GM19035 (cell line): ENCODE results near the gene HNRNPA2B1.
"Not testable (repeated sequence)": the region's sequence is repeated elsewhere in the genome, so short reads cannot be mapped to it uniquely, and the experiment has no call there.

Experiments
- ATAC-seq: cut with Tn5 transposase; IDR thresholded peaks from one replicate; pipeline ENCODE4 v1.9.1; 2021; ENCODE audit not compliant: unreplicated experiment

HNRNPA2B1 gene

DNA sequence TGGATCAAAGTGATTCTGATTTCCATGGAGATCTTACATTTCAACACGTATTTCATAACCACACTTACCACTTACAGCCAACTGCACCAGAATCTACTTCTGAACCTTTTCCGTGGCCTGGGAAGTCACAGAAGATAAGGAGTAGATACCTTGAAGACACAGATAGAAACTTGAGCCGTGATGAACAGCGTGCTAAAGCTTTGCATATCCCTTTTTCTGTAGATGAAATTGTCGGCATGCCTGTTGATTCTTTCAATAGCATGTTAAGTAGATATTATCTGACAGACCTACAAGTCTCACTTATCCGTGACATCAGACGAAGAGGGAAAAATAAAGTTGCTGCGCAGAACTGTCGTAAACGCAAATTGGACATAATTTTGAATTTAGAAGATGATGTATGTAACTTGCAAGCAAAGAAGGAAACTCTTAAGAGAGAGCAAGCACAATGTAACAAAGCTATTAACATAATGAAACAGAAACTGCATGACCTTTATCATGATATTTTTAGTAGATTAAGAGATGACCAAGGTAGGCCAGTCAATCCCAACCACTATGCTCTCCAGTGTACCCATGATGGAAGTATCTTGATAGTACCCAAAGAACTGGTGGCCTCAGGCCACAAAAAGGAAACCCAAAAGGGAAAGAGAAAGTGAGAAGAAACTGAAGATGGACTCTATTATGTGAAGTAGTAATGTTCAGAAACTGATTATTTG, 15.3 kb downstream of the HNRNPA2B1 start:
- peak; percentile 44 for ATAC-seq

DNA sequence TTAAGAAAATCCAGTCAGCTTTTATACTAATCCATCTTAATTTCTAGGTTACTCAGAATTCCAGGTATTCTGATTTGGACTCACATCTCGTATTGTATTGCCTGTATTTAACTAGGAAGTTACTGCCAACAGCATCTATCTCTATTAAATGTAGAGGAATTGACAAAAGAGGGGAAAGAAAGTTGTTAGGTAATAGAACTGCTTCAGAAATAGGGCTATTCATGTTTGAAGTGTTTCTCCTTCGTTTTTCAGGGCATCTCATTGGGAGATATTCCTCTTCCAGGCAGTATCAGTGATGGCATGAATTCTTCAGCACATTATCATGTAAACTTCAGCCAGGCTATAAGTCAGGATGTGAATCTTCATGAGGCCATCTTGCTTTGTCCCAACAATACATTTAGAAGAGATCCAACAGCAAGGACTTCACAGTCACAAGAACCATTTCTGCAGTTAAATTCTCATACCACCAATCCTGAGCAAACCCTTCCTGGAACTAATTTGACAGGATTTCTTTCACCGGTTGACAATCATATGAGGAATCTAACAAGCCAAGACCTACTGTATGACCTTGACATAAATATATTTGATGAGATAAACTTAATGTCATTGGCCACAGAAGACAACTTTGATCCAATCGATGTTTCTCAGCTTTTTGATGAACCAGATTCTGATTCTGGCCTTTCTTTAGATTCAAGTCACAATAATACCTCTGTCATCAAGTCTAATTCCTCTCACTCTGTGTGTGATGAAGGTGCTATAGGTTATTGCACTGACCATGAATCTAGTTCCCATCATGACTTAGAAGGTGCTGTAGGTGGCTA, 16.1 kb downstream of the HNRNPA2B1 start:
- ATAC-seq: not testable (repeated sequence)

DNA sequence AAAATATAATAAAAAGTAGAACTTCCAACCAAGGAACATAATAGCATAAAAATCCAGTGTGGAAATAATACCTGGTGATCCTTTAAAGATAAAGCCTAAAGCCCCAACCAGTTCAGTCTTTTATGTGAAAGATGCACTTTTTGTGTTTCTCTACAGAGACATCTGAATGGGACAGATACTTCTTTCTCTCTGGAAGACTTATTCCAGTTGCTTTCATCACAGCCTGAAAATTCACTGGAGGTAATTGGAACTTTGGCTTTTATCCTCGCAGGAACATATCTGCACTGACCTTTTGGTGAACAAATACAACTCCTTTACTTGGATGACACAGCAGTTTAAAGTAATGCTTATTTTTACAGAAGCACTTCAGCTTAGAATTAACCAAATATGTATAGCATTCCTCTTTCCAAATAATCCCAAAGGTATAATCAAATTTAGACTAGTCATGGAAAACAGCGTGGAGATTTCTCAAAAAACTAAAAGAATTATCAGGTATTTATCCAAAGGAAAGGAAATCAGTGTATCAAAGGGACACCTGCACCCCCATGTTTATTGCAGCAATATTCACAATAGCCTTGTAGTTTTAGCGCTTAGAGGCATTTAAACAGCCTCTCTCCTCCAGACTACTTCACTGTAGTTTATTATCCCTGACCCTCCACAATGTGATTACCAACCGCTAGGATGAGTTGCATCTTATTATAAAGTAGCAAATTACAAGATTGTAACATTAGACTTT, 16.8 kb downstream of the HNRNPA2B1 start:
- ATAC-seq: no peak

DNA sequence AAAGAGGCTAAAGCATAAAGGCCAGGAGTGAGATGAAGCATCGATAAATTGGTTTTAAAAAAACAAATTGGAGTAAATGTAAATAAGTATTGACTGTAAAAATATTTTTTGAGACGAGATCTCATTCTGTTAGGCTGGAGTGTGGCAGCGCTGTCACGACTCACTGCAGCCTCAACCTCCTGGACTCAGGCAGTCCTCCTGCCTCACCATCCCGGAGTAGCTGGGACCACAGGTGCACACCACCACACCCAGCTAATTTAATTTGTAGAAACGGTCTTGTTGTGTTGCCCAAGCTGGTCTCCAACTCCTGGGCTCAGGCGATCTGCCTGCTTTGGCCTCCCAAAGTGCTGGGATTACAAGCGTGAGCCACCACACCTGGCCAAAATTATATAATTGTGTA, 17.8 kb downstream of the HNRNPA2B1 start:
- no peak for ATAC-seq

DNA sequence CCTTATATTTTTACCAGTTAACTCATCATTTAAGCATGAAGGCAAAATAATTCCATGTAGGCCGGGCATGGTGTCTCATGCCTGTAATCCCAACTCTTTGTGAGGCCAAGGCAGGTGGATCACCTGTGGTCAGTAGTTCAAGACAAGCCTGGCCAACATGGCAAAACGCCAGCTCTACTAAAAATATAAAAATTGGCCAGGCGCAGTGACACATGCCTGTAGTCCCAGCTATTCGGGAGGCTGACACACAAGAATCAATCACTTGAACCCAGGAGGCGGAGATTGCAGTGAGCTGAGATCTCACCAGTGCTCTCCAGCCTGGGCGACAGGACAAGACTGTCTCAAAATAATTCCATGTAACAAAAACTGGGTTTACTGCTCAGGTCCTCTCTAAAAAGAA, 18.3 kb downstream of the HNRNPA2B1 start:
- no peak for ATAC-seq

DNA sequence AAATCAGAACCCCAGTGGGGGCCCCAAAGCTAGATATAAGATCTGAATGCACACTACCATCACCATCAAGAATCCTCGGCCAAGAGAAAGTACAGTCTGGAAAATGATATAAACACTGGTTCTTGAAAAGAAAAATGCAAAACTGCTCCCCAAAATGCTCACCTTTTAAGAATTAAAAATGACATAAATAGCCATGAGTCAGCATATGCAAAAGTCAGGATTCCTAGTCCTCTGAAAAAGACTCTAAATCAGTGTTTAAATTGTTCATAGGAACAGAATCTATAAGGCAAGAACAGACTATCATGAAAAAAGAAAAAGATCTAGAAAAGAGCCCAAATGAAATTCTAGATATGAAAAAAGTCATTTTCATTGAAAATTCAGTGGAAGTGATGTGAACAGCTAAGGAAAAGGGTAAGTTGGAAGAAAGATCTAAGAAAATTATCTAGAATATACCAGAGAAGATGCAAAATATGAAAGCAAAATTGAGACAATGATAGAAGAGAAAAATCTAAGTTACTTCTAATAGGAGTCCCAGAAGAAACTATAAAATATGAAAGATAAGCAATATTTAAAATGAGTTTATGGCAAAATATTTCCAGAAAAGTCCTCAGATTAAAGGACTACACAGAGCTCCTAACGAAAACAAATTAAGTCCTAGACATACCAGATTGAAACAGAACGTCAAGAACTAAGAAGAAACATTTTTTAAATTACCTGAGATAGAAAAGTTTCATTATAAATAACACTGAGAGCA, 18.9 kb downstream of the HNRNPA2B1 start:
- no peak for ATAC-seq

DNA sequence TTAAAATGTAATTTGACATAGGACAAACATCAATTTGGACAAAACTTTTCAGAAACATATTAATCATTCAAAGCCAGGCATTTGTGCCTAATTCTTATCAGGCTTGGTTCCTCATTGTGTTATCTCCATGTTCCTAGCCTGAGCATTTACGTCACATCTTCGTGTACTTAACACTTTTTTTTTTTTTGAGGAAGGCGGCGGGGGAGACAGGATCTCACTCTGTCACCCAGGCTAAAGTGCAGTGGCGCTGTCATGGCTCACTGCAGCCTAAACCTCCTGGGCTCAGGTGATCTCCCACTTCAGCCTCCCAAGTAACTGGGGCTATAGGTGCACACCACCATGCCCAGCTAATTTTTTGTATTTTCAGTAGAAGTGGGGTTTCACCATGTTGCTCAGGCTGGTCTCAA, 19.8 kb downstream of the HNRNPA2B1 start:
- ATAC-seq: no peak

DNA sequence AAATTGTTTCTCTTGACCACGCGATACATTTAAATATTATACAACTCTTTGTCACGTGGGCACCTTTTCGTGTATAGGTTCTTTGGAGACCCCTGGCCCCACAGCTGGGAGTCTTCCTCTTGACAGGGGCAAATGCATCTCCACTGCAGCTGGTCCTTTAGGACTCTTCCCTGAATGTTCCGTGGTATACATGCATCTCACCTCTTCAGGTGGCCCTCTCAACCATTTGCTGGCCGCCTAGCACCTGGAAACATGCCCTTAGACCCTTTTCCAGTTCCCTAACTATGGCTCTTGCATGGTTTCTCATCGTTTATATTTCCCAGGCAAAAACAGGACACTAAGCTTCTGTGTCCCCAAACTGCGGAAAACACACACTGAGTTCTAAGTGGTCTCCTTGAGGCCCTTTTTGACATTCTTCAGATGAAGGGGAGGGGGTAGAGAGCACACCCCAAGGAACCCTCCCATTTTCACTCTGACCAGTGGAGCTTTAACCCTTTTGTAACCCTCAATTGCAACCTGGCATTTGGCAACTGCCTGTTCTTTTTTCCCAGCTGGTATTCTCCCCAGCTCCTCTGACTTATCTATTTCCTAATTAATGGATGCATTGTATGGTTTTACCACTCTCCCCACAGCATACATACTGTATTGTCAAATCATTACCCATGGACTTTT, 20.6 kb downstream of the HNRNPA2B1 start:
- ATAC-seq: no peak

DNA sequence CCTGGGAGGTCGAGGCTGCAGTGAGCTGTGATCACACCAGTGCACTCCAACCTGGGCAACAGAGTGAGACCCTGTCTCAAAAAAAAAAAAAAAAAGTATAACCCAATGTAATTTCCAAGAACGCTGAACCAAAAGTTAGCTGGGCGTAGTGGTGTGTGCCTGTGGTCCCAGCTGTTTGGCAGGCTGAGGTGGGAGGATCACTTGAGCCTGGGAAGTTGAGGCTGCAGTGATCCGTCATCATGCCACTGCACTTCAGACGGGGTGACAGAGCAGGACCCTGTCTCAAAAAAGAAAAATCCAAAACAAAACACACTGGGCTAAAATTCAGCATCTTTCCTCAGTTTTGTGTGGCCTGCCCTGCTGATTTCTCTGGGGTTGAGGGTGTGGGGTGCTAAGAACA, 21.1 kb downstream of the HNRNPA2B1 start:
- ATAC-seq: no peak

DNA sequence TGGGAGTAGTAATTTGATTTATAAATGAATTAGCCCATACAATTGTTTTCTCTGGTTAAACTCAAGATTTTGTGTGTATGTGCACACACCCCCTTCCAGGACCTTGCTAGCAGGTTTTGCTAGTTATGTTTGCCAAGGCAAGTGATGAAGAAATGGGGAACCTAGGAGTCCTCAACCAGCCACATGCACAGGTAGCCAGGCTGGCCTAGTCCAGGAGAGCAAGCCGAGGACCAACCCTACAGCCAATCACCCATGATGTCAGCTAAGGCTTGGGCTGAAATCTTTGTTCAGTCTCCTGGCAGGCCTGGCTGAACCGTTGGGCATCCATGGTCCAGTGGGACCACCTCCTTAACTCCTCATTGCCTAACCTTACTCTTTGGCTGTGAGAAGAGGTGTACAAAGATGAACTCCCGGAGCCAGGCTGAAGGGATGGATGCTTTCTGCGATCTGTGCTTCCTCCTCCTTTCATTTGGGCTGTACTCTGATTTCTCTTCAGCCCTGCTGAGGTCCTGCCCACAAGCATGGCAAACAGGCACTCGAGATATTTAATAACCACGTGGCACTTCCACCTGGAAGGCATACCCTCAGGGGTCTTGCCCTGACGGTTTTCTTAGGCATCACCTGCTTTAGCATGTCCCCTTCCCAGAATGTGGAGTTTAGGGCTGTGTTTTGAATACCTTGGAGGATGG, 22.1 kb downstream of the HNRNPA2B1 start:
- ATAC-seq: no peak

DNA sequence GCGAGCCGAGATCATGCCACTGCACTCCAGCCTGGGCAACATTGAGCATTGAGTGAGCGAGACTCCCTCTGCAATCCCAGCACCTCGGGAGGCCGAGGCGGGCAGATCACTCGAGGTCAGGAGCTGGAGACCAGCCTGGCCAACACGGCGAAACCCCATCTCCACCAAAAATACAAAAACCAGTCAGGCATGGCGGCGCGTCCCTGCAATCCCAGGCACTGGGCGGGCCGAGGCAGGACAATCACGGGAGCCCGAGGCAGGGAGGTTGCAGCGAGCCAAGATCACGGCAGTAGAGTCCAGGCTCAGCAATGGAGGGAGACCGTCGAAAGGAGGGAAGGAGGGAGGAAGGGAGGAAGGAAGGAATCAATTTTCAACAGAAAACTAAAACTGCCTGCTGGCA, 23.3 kb downstream of the HNRNPA2B1 start:
- ATAC-seq: not testable (repeated sequence)

DNA sequence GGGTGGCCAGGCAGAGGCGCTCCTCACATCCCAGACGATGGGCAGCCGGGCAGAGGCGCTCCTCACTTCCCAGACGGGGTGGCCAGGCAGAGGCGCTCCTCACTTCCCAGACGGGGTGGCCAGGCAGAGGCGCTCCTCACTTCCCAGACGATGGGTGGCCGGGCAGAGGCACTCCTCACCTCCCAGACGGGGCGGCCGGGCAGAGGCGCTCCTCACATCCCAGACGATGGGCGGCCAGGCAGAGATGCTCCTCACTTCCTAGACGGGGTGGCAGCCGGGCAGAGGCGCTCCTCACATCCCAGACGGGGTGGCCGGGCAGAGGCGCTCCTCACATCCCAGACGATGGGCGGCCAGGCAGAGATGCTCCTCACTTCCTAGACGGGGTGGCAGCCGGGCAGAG, 23.9 kb downstream of the HNRNPA2B1 start:
- not testable (repeated sequence) for ATAC-seq

DNA sequence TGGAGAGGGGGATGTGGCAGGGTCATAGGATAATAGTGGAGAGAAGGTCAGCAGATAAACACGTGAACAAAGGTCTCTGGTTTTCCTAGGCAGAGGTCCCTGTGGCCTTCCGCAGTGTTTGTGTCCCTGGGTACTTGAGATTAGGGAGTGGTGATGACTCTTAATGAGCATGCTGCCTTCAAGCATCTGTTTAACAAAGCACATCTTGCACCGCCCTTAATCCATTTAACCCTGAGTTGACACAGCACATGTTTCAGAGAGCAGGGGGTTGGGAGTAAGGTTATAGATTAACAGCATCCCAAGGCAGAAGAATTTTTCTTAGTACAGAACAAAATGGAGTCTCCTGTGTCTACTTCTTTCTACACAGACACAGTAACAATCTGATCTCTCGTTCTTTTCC, 24.6 kb downstream of the HNRNPA2B1 start:
- not testable (repeated sequence) for ATAC-seq

DNA sequence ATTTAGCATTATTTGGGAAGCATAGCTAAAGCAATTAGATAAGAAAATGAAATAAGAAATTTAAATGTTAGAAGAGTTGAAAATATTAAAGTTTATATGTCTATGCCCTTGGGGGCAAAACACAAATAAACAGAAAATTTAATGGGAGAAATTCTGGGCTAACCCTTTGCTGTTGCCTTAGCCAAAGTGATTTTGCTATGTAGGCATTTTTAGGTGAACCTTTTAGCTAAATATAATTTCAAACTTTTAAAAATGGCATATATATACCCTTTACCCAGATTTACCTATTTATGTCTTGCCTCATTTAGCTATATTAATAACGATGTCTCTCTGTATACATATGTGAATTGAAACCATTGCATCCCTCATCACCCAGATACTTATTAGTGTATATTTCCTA, 28.5 kb downstream of the HNRNPA2B1 start:
- ATAC-seq: no peak

DNA sequence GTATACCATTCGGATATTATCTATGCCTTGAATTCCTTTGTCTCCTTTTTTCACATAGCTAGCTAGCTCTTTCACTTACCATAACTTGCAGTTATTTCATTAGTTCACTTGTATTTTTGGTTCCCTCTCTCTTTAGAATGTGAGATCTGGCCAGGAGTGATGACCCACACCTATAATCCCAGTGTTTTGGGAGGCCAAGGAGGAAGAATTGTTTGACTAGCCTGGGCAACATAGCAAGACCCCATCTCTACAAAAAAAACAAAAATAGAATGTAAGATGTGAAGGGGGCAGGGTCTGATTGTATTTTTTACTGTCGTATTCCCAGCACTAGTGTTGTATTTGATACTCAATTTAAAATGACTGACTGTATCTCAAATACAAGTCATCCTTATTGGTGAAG, 28.9 kb downstream of the HNRNPA2B1 start:
- ATAC-seq: no peak

DNA sequence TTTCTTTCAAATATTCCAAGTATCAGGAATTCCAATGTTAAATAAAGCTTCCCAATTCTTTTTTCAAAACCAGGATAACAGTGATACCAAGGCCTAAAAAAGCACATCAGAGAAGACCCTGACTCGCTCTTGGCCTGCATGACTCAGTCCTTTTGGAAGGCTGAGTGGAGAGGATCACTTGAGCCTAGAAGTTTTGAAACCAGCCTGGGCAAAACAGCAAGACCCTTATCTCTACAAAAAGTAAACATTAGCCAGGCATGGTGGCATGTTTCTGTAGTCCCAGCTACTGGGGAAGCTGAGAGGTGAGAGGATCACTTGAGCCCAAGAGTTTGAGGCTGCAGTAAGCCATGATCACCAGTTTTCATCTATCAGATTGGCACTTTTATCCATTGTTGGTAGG, 29.9 kb downstream of the HNRNPA2B1 start:
- no peak for ATAC-seq

DNA sequence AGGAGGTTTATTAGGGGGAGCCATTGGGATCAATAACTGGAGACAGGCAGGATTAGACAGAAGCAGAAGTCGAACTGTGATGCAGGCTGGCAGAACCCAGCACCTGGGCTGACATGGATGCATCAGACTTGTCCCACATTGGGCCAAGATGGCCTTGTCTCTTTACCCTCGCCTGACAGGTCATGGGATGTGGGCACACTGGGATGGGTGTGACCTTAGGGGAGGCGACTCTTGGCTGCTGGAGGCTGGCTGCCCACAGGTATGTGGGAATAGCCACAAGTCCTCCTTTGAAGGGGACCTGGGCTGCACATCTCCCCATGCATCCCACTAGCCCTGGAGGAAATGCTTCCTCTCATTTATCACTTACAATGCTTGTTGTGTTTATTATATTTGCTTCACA, 31.3 kb downstream of the HNRNPA2B1 start:
- no peak for ATAC-seq

DNA sequence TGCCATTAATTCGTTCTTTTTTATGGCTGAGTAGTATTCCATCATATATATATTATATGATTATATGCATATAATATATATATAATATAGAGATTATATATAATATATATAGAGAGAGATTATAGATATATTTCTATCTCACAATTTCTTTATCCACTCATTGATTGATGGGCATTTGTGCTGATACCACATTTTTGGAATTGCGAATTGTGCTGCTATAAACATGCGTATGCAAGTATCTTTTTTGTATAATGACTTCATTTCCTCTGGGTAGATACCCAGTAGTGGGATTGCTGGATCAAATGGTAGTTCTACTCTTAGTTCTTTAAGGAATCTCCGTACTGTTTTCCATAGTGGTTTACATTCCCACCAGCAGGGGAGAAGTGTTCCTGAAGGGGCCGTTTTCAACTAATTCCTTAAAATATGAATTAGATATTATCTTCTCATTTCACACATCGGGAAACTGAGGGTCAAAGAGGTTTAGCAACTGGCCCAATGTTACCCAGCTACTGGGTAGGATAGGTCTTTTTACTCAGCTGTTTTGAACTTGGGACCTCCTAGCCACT, 32.0 kb downstream of the HNRNPA2B1 start:
- no peak for ATAC-seq

DNA sequence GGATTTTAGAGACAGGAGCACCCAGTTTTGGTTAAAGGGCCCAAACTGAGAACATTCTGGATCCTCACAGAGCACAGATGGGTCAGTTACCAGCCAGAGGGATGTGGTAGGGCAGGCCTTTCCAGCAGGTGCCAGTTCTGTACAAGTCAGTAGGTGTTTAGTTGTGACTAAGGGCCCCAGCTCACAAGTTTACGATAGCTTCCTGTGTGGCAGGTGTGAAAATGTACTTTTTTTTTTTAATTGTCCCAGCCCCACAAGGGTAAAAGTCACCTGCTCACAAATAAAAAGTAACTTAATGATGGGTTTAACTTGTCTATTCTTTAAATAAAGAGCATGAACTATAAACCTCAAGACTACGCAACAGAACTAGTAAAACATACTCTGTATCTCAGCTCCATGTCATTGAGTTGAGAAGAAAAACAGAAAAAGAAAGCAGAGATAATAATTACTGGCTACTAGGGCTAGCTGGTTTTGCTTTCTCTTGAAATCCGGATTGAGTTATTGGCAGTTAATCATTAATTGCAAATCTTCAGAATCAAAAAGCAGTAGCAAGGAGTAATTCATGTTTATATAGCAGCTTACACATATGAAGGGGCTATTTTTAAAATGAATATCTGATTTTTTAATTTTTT, 33.1 kb downstream of the HNRNPA2B1 start:
- peak; percentile 70 for ATAC-seq
